ENCODE results near the gene RIMKLB.
"Not testable (repeated sequence)": the region's sequence is repeated elsewhere in the genome, so short reads cannot be mapped to it uniquely, and the experiment has no call there.

DNA sequence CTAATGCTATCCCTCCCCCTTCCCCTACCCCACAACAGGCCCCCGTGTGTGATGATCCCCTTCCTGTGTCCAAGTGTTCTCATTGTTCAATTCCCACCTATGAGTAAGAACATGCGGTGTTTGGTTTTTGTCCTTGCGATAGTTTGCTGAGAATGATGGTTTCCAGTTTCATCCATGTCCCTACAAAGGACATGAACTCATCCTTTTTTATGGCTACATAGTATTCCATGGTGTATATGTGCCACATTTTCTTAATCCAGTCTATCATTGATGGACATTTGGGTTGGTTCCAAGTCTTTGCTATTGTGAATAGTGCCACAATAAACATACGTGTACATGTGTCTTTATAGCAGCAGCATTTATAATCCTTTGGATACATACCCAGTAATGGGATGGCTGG lies 62.3 kb downstream of the RIMKLB start:
- TF ChIP-seq, protein P1, sequence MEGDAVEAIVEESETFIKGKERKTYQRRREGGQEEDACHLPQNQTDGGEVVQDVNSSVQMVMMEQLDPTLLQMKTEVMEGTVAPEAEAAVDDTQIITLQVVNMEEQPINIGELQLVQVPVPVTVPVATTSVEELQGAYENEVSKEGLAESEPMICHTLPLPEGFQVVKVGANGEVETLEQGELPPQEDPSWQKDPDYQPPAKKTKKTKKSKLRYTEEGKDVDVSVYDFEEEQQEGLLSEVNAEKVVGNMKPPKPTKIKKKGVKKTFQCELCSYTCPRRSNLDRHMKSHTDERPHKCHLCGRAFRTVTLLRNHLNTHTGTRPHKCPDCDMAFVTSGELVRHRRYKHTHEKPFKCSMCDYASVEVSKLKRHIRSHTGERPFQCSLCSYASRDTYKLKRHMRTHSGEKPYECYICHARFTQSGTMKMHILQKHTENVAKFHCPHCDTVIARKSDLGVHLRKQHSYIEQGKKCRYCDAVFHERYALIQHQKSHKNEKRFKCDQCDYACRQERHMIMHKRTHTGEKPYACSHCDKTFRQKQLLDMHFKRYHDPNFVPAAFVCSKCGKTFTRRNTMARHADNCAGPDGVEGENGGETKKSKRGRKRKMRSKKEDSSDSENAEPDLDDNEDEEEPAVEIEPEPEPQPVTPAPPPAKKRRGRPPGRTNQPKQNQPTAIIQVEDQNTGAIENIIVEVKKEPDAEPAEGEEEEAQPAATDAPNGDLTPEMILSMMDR (IDR thresholded peaks at IDR 0.05 in 8 of 11, conservative IDR thresholded peaks at IDR 0.05 in 3 of 11), result not testable (repeated sequence)
- not testable (repeated sequence) for TF ChIP-seq POLR2A, POLR2AphosphoS5 (IDR thresholded peaks at IDR 0.05)
